ENCODE measurements around the gene MYO7A.

Gene MYO7A

GRCh38 chr11:77179048-77179447 lies 51.0 kb downstream of the MYO7A start:
- Histone ChIP-seq H3K4me2 (ENCODE audit: low read depth, low read length, poor library complexity, severe bottlenecking) (no peak overlapping the region), H3K4me3 (ENCODE audit: low read length, poor library complexity, severe bottlenecking) (no peak overlapping the region), H3K27me3 (ENCODE audit: insufficient read depth, low read length, poor library complexity, severe bottlenecking) (no peaks in the 10 kb centered on the region), H2AFZ (ENCODE audit: low read length) (no peak overlapping the region), H4K20me1 (ENCODE audit: insufficient read depth, low read length, poor library complexity, severe bottlenecking) (no peaks in the 10 kb centered on the region), H3K4me1 (ENCODE audit: insufficient read depth, low read length, poor library complexity, severe bottlenecking) (no peaks in the 10 kb centered on the region), H3K9me3 (ENCODE audit: insufficient read depth, low read depth, low read length) (no peaks in the 10 kb centered on the region), H3F3A (ENCODE audit: low read depth) (no peaks in the 10 kb centered on the region), H3K36me3 (ENCODE audit: insufficient read depth, low read length) (no peaks in the 10 kb centered on the region), H3K9ac (ENCODE audit: low read depth, low read length, poor library complexity, severe bottlenecking) (no peak overlapping the region), H3K79me2 (ENCODE audit: insufficient read depth, low read length) (no peaks in the 10 kb centered on the region), H3K9me2 (replicated peaks; ENCODE audit: low read depth, low read length) (no peaks in the 10 kb centered on the region)
- TF ChIP-seq CTCF (conservative IDR thresholded peaks at IDR 0.05; ENCODE audit: low read length) (no peak), EZH2phosphoT487 (IDR thresholded peaks at IDR 0.05; ENCODE audit: borderline replicate concordance) (no peak)

- no peaks in the 10 kb centered on the region for H3K9me3 ChIP-seq (ENCODE audit: insufficient read depth, low read depth, low read length)
- H3K27me3 ChIP-seq (ENCODE audit: insufficient read depth, low read length, poor library complexity, severe bottlenecking), result no peaks in the 10 kb centered on the region
- no peak overlapping the region for H2AFZ ChIP-seq (ENCODE audit: low read length)
- no peak overlapping the region for H3K4me3 ChIP-seq (ENCODE audit: low read length, poor library complexity, severe bottlenecking)
- H3K79me2 ChIP-seq (ENCODE audit: insufficient read depth, low read length), result no peaks in the 10 kb centered on the region
- H3F3A ChIP-seq (ENCODE audit: low read depth), result no peaks in the 10 kb centered on the region
- H3K9ac ChIP-seq (ENCODE audit: low read depth, low read length, poor library complexity, severe bottlenecking), result no peak overlapping the region
- no peaks in the 10 kb centered on the region for H3K36me3 ChIP-seq (ENCODE audit: insufficient read depth, low read length)
- no peak overlapping the region for H3K4me2 ChIP-seq (ENCODE audit: low read depth, low read length, poor library complexity, severe bottlenecking)
- H3K9me2 ChIP-seq (replicated peaks; ENCODE audit: low read depth, low read length), result no peaks in the 10 kb centered on the region
- no peaks in the 10 kb centered on the region for H4K20me1 ChIP-seq (ENCODE audit: insufficient read depth, low read length, poor library complexity, severe bottlenecking)
- H3K4me1 ChIP-seq (ENCODE audit: insufficient read depth, low read length, poor library complexity, severe bottlenecking), result no peaks in the 10 kb centered on the region
- TF ChIP-seq EZH2phosphoT487 (IDR thresholded peaks at IDR 0.05; ENCODE audit: borderline replicate concordance), result no peak
- TF ChIP-seq CTCF (conservative IDR thresholded peaks at IDR 0.05; ENCODE audit: low read length), result no peak
Observed at GRCh38 chr11:77179681-77180080, 51.6 kb downstream of the MYO7A start.

GRCh38 chr11:77180346-77180745 lies 52.3 kb downstream of the MYO7A start:
- TF ChIP-seq EZH2phosphoT487 (IDR thresholded peaks at IDR 0.05; ENCODE audit: borderline replicate concordance) (no peak), CTCF (conservative IDR thresholded peaks at IDR 0.05; ENCODE audit: low read length) (no peak)
- Histone ChIP-seq H3K9me2 (replicated peaks; ENCODE audit: low read depth, low read length) (no peaks in the 10 kb centered on the region), H3K4me3 (ENCODE audit: low read length, poor library complexity, severe bottlenecking) (no peak overlapping the region), H3K27me3 (ENCODE audit: insufficient read depth, low read length, poor library complexity, severe bottlenecking) (no peaks in the 10 kb centered on the region), H3K79me2 (ENCODE audit: insufficient read depth, low read length) (no peaks in the 10 kb centered on the region), H3F3A (ENCODE audit: low read depth) (no peaks in the 10 kb centered on the region), H3K36me3 (ENCODE audit: insufficient read depth, low read length) (no peaks in the 10 kb centered on the region), H3K9ac (ENCODE audit: low read depth, low read length, poor library complexity, severe bottlenecking) (no peak overlapping the region), H2AFZ (ENCODE audit: low read length) (no peak overlapping the region), H3K9me3 (ENCODE audit: insufficient read depth, low read depth, low read length) (no peaks in the 10 kb centered on the region), H3K4me2 (ENCODE audit: low read depth, low read length, poor library complexity, severe bottlenecking) (no peak overlapping the region), H4K20me1 (ENCODE audit: insufficient read depth, low read length, poor library complexity, severe bottlenecking) (no peaks in the 10 kb centered on the region), H3K4me1 (ENCODE audit: insufficient read depth, low read length, poor library complexity, severe bottlenecking) (no peaks in the 10 kb centered on the region)

Data from Loucy (cell line).